ENCODE measurements around the gene SLC31A1. TPM values are rescaled to one million over a fixed set of nuclear protein-coding genes. Genes with fewer than 3 reads are reported as not detected.

Gene SLC31A1
- polyA plus RNA-seq, 1 experiment: 25.7 TPM

- DNase-seq (ENCODE audit: low read depth): no peak
- Histone ChIP-seq H3K4me3 (ENCODE audit: low read depth, low read length) (no peak overlapping the region), H3K36me3 (ENCODE audit: control insufficient read depth, insufficient read depth, low read length) (peaks cover 13% of the 10 kb centered on the region), H3K27me3 (ENCODE audit: control insufficient read depth, insufficient read depth, low read length) (no peaks in the 10 kb centered on the region)
- TF ChIP-seq CTCF (IDR thresholded peaks at IDR 0.05; ENCODE audit: insufficient read depth, low read depth, low read length): no peak
- POLR2A ChIA-PET: no interaction called here
- CTCF ChIA-PET: interaction anchor here (1.4 kb wide), 1 partner anchor 47 kb away, joined by 4 read pairs; the partner anchor contains the start of genes FKBP15 and SLC31A1
Measured at GRCh38 chr9:113267911-113268566, 46.7 kb downstream of the SLC31A1 start.

- Histone ChIP-seq H3K27me3 (ENCODE audit: control insufficient read depth, insufficient read depth, low read length) (no peaks in the 10 kb centered on the region), H3K36me3 (ENCODE audit: control insufficient read depth, insufficient read depth, low read length) (peaks cover 13% of the 10 kb centered on the region), H3K4me3 (ENCODE audit: low read depth, low read length) (no peak overlapping the region)
- POLR2A ChIA-PET: interaction anchor here (0.9 kb wide), 1 partner anchor 43 kb away, joined by 3 read pairs; no protein-coding TSS in a partner anchor
- TF ChIP-seq CTCF (IDR thresholded peaks at IDR 0.05; ENCODE audit: insufficient read depth, low read depth, low read length): no peak
- CTCF ChIA-PET: interaction anchor here (0.6 to 2.1 kb wide), 4 partner anchors 10 to 132 kb away, joined by 3 to 5 read pairs (median 4); partner anchors contain the start of genes ALAD, FKBP15 and SLC31A1
- DNase-seq (ENCODE audit: low read depth): no peak
Measured at GRCh38 chr9:113269355-113269754, 48.0 kb downstream of the SLC31A1 start.

- TF ChIP-seq CTCF (IDR thresholded peaks at IDR 0.05; ENCODE audit: insufficient read depth, low read depth, low read length): no peak
- CTCF ChIA-PET: interaction anchor here (1.2 to 2.1 kb wide), 3 partner anchors 10 to 131 kb away, joined by 3 to 5 read pairs (median 4); partner anchors contain the start of genes ALAD, FKBP15 and SLC31A1
- no peak for DNase-seq (ENCODE audit: low read depth)
- POLR2A ChIA-PET: interaction anchor here (0.9 kb wide), 1 partner anchor 42 kb away, joined by 3 read pairs; no protein-coding TSS in a partner anchor
- Histone ChIP-seq H3K4me3 (ENCODE audit: low read depth, low read length) (no peak overlapping the region), H3K27me3 (ENCODE audit: control insufficient read depth, insufficient read depth, low read length) (no peaks in the 10 kb centered on the region), H3K36me3 (ENCODE audit: control insufficient read depth, insufficient read depth, low read length) (peaks cover 13% of the 10 kb centered on the region)
Measured at GRCh38 chr9:113269871-113270270, 48.5 kb downstream of the SLC31A1 start.

- no peak for DNase-seq (ENCODE audit: low read depth)
- POLR2A ChIA-PET: interaction anchor here (0.7 to 1.3 kb wide), 4 partner anchors 9 to 135 kb away, joined by 5 to 7 read pairs (median 6); partner anchors contain the start of genes C9orf43, FKBP15, POLE3 and SLC31A1
- peak overlapping the region; percentile 63 for H3K4me3 ChIP-seq (ENCODE audit: low read depth, low read length)
- CTCF ChIA-PET: interaction anchor here (0.6 to 4.8 kb wide), 30 partner anchors 8 to 381 kb away, joined by 3 to 45 read pairs (median 4); partner anchors contain the start of genes ALAD, C9orf43, POLE3 and SLC31A1
- peaks cover 11% of the 10 kb centered on the region for H3K36me3 ChIP-seq (ENCODE audit: control insufficient read depth, insufficient read depth, low read length)
- no peaks in the 10 kb centered on the region for H3K27me3 ChIP-seq (ENCODE audit: control insufficient read depth, insufficient read depth, low read length)
- peak; percentile 60 for TF ChIP-seq CTCF (IDR thresholded peaks at IDR 0.05; ENCODE audit: insufficient read depth, low read depth, low read length)
Measured at GRCh38 chr9:113274474-113275156, 53.3 kb downstream of the SLC31A1 start.

All from BJ (cell line).